ENCODE measurements around the gene SLC49A3.

DNA sequence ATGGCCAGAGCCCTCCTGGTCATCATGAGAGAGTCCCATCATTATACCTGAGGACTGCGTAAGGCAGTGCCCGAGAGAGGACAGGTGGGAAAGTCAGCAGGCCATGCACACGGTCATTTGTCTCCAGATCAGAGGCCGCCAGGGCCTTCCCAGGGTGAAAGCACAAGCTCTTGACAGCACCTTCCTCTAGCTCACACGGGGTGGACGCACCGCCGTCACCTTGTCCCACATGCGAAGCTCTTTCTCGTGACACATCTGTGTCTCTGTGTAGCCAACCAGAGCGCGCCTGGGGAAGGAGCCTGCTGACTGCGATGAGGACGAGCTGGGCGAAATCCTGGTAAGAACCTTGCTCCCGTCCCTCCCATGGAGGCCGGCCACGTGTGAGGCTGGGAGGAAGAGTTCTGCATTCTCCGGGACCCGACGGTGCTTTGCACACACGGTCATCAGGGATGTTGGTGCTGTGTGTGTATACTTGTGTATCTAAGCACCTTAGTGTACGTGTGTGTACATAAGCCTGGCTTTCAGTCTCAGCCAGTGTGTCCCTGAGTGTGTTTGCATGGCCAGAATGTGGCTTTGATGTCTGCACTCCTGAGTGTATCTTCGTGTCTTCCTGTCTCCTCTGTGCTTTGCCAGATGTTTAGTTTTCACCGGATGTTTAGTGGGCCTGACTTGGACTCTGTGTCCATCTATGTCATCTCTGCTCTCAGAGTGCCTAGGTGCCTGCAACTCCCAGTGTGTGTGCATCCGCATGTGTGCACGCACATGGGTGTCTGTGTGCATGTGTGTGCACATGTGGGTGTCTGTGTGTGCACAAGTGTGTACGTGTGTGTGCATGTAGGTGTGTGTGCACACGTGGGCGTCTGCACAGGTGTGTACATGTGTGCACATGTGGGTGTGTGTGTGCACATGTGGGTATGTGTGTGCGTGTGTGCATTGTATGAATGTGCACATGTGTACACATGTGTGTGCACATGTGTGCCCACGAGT, 30.0 kb downstream of the SLC49A3 start:
- TF ChIP-seq EZH2phosphoT487 (IDR thresholded peaks at IDR 0.05; ENCODE audit: insufficient read depth, low read depth): no peak
- no peak for TF ChIP-seq EZH2 (IDR thresholded peaks at IDR 0.05; ENCODE audit: insufficient read depth, poor library complexity, severe bottlenecking)
